Lower leg skin (tissue), 4 donors: ENCODE measurements around the gene PLCH2. TPM values are rescaled to one million over a fixed set of nuclear protein-coding genes. Genes with fewer than 3 reads are reported as not detected.

Experiments used
- DNase-seq, 2 donors: peaks; one replicate each; pipeline ENCODE4 v3.0.0-alpha.2; 2019; ENCODE audit warnings: low spot score in 2 of 2
- H3K4me3 ChIP-seq: fragments of 200-600 bp; sonication (generic); 2 replicates; pipeline ENCODE4 v1.5.1; 2017; ENCODE audit warnings: mild to moderate bottlenecking, low read depth; ENCODE audit not compliant: poor library complexity, severe bottlenecking
- CTCF ChIP-seq, 3 donors: fragments of 450-650 bp; IDR thresholded peaks; one replicate each; pipeline ENCODE4 v1.5.1; 2016; ENCODE audit warnings: antibody characterized with exemption in 3 of 3, mild to moderate bottlenecking in 3 of 3, moderate library complexity in 2 of 3
- POLR2A ChIP-seq, 2 donors: fragments of 450-650 bp; IDR thresholded peaks; one replicate each; pipeline ENCODE4 v1.6.1; 2016 to 2017; ENCODE audit warnings: antibody characterized with exemption in 2 of 2, mild to moderate bottlenecking in 1 of 2, moderate library complexity in 1 of 2
- WGBS, 2 donors: methylation state at CpG; one replicate each; pipeline ENCODE4 v1.1.5; 2018; 5-methylcytosine and 5-hydroxymethylcytosine counted together
- intact Hi-C: fragments of 100-400 bp; cut with DNase I; formaldehyde crosslinking; loops from one replicate; pipeline ENCODE4 v1.15.0; 2023; ENCODE audit warnings: low total_unique reads
- total RNA-seq, 4 donors: library from RNA; depleted of rRNA; stranded (reverse); fragments of >200 nt; gene quantifications; one replicate each; pipeline ENCODE4 v1.1.0, GENCODE V29; 2016

Gene PLCH2
- total RNA-seq, 4 donors from 2014 or later, result 83.2 to 170 (median 115) TPM

GRCh38 chr1:2528966-2529783 lies 53.1 kb downstream of the PLCH2 start:
- no peak for DNase-seq
- WGBS, 2 donors, result 1 to 2% methylated on average over 25 to 27 of the region's 84 CpGs
- intact Hi-C loops, result no loop called here

GRCh38 chr1:2529784-2530512 lies 53.9 kb downstream of the PLCH2 start, which contains the start of gene HES5:
Gene HES5 (minus strand): TSS chr1:2530263. CDS start chr1:2530164, 99 bp downstream.
- intact Hi-C loops, result no loop called here

More at GRCh38 chr1:2528966-2529783, 53.1 kb downstream of the PLCH2 start:
- H3K4me3 ChIP-seq, result no peak overlapping the region
- TF ChIP-seq POLR2A (IDR thresholded peaks at IDR 0.05) (no peak), CTCF (IDR thresholded peaks at IDR 0.05) (no peak)

GRCh38 chr1:2530513-2531361 lies 54.6 kb downstream of the PLCH2 start:
- TF ChIP-seq POLR2A (IDR thresholded peaks at IDR 0.05), result no peak
- TF ChIP-seq CTCF (IDR thresholded peaks at IDR 0.05), result no peak
- H3K4me3 ChIP-seq, result no peak overlapping the region
- intact Hi-C loops, result no loop called here
- WGBS, 2 donors, result 12 to 16% methylated on average over 9 to 29 of the region's 30 CpGs
- DNase-seq, result no peak

More at GRCh38 chr1:2529784-2530512, 53.9 kb downstream of the PLCH2 start, which contains the start of gene HES5:
- WGBS, 2 donors, result 1% methylated on average over 30 of the region's 91 CpGs
- no peak within 1 kb of the TSS for H3K4me3 ChIP-seq
- TF ChIP-seq POLR2A (IDR thresholded peaks at IDR 0.05), result no peak
- no peak for TF ChIP-seq CTCF (IDR thresholded peaks at IDR 0.05)
- DNase-seq, result no peak

- TF ChIP-seq POLR2A (IDR thresholded peaks at IDR 0.05) (no peak), CTCF (IDR thresholded peaks at IDR 0.05) (no peak)
- intact Hi-C loops, result no loop called here
- 35 to 43% methylated on average over 14 to 21 of the region's 23 CpGs for WGBS, 2 donors
- no peak overlapping the region for H3K4me3 ChIP-seq
- no peak for DNase-seq
Observed at GRCh38 chr1:2532485-2533160, 56.5 kb downstream of the PLCH2 start.

- intact Hi-C loops, result no loop called here
- no peak for TF ChIP-seq CTCF (IDR thresholded peaks at IDR 0.05)
- TF ChIP-seq POLR2A (IDR thresholded peaks at IDR 0.05), result no peak
- no peak for DNase-seq
- WGBS, 2 donors, result 40 to 60% methylated on average over 11 of the region's 11 CpGs
- no peak overlapping the region for H3K4me3 ChIP-seq
Observed at GRCh38 chr1:2533365-2533764, 57.3 kb downstream of the PLCH2 start.
